Mesenchymal stem cell (in vitro differentiated cells and primary cell): Measurements from ENCODE around the gene ADO.
A peak's percentile ranks its signal among the peaks of the same experiment; 100 is the strongest.

ENCODE experiments used
- DNase-seq: peaks from one replicate; pipeline ENCODE4 v3.0.0-alpha.2; 2013
- H2AFZ ChIP-seq: one replicate; pipeline ENCODE4 v1.6.1; 2013; ENCODE audit warnings: low read depth, mild to moderate bottlenecking, control low read depth, inconsistent platforms, low read length, moderate library complexity
- H2AK5ac ChIP-seq: 2 replicates; pipeline ENCODE4 v1.6.1; 2013; ENCODE audit warnings: low read length, moderate library complexity, mild to moderate bottlenecking, inconsistent platforms; ENCODE audit not compliant: severe bottlenecking
- H2BK120ac ChIP-seq: one replicate; pipeline ENCODE4 v1.6.1; 2013; ENCODE audit warnings: low read depth, mild to moderate bottlenecking, inconsistent platforms, low read length, moderate library complexity
- H2BK12ac ChIP-seq, 2 experiments: one replicate each; pipeline ENCODE4 v1.6.1; 2013; ENCODE audit warnings: inconsistent platforms in 2 of 2, low read length in 2 of 2, mild to moderate bottlenecking in 2 of 2, moderate library complexity in 2 of 2, control low read depth in 1 of 2
- H2BK15ac ChIP-seq: one replicate; pipeline ENCODE4 v1.6.1; 2013; ENCODE audit warnings: mild to moderate bottlenecking, low read depth, inconsistent platforms; ENCODE audit not compliant: poor library complexity, severe bottlenecking
- H2BK5ac ChIP-seq: 2 replicates; pipeline ENCODE4 v1.6.1; 2013; ENCODE audit warnings: low read depth, mild to moderate bottlenecking, low read length, control low read depth, inconsistent platforms; ENCODE audit not compliant: poor library complexity, severe bottlenecking
- H3K14ac ChIP-seq, 2 experiments: one replicate each; pipeline ENCODE4 v1.6.1; 2013; ENCODE audit warnings: inconsistent platforms in 2 of 2, low read length in 2 of 2, control low read depth in 1 of 2, mild to moderate bottlenecking in 1 of 2, moderate library complexity in 1 of 2
- H3K18ac ChIP-seq, 2 experiments: one replicate each; pipeline ENCODE4 v1.6.1; 2013; ENCODE audit warnings: inconsistent platforms in 2 of 2, low read length in 2 of 2, control low read depth in 1 of 2, low read depth in 1 of 2, mild to moderate bottlenecking in 1 of 2
- H3K23ac ChIP-seq, 2 experiments: one replicate each; pipeline ENCODE4 v1.6.1; 2013; ENCODE audit warnings: inconsistent platforms in 2 of 2, low read length in 2 of 2, mild to moderate bottlenecking in 2 of 2, moderate library complexity in 2 of 2, control low read depth in 1 of 2
- H3K27ac ChIP-seq: 2 replicates; pipeline ENCODE4 v1.5.1; 2013; ENCODE audit warnings: mild to moderate bottlenecking, moderate library complexity, low read length, control low read depth, inconsistent platforms; ENCODE audit not compliant: poor library complexity, severe bottlenecking
- H3K27me3 ChIP-seq, 2 experiments: 2 replicates each; pipeline versions ENCODE4 v1.6.1 to v1.7.0; 2013; ENCODE audit warnings: low read length in 2 of 2, mild to moderate bottlenecking in 2 of 2, moderate library complexity in 2 of 2, control low read depth in 1 of 2, inconsistent platforms in 1 of 2; ENCODE audit not compliant: control insufficient read depth in 1 of 2, insufficient read depth in 1 of 2
- H3K36me3 ChIP-seq, 2 experiments: 2 replicates each; pipeline versions ENCODE4 v1.6.1 to v1.7.0; 2013; ENCODE audit warnings: low read length in 2 of 2, control low read depth in 1 of 2, inconsistent platforms in 1 of 2, low read depth in 1 of 2, mild to moderate bottlenecking in 1 of 2; ENCODE audit not compliant: insufficient read depth in 2 of 2, control insufficient read depth in 1 of 2
- H3K4ac ChIP-seq, 2 experiments: one replicate each; pipeline ENCODE4 v1.6.1; 2013; ENCODE audit warnings: inconsistent platforms in 2 of 2, low read length in 2 of 2, mild to moderate bottlenecking in 2 of 2, moderate library complexity in 2 of 2, control low read depth in 1 of 2, low read depth in 1 of 2
- H3K4me1 ChIP-seq: 2 replicates; pipeline ENCODE4 v1.6.1; 2013; ENCODE audit warnings: low read depth, low read length, control low read depth; ENCODE audit not compliant: control insufficient read depth, insufficient read depth
- H3K4me2 ChIP-seq: 2 replicates; pipeline ENCODE4 v1.6.1; 2013; ENCODE audit warnings: low read length, mild to moderate bottlenecking, inconsistent platforms; ENCODE audit not compliant: poor library complexity, severe bottlenecking
- H3K4me3 ChIP-seq, 2 experiments: 2 replicates each; pipeline versions ENCODE4 v1.5.1 to v1.7.0; 2013; ENCODE audit warnings: low read length in 2 of 2, mild to moderate bottlenecking in 2 of 2, control low read depth in 1 of 2, low read depth in 1 of 2; ENCODE audit not compliant: insufficient read depth in 1 of 2
- H3K79me1 ChIP-seq: replicated peaks from 2 replicates; pipeline ENCODE4 v1.6.1; 2013; ENCODE audit warnings: mild to moderate bottlenecking, control low read depth, low read length, inconsistent platforms; ENCODE audit not compliant: poor library complexity, severe bottlenecking
- H3K9ac ChIP-seq: 2 replicates; pipeline ENCODE4 v1.7.0; 2013; ENCODE audit warnings: mild to moderate bottlenecking, low read length, moderate library complexity
- H3K9me3 ChIP-seq: 2 replicates; pipeline ENCODE4 v1.7.0; 2013; ENCODE audit warnings: mild to moderate bottlenecking, low read length; ENCODE audit not compliant: control insufficient read depth
- H4K8ac ChIP-seq: one replicate; pipeline ENCODE4 v1.6.1; 2013; ENCODE audit warnings: inconsistent platforms, mild to moderate bottlenecking, low read length, moderate library complexity
- H4K91ac ChIP-seq: one replicate; pipeline ENCODE4 v1.6.1; 2013; ENCODE audit warnings: mild to moderate bottlenecking, low read length, inconsistent platforms
- WGBS: methylation state at CpG from one replicate; pipeline ENCODE4 v1.1.7; 2013; ENCODE audit warnings: mixed read lengths; 5-methylcytosine and 5-hydroxymethylcytosine counted together

Gene ADO

DNA sequence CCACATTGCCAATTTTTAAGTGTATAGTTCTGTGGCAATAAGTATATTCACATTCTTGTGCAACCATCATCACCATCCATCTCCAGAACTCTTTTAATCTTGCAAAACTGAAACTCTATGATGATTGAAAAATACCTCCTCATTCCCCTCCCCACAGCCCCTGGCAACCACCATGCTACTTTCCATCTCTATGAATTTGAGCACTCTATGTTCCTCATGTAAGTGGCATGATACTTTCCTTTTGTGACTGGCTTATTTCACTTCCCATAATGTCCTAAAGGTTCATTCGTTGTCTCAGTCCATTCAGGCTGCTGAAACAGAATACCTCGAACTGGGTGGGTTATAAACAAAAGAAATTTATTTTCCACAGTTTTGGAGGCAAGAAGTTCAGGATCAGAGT is 35.1 kb downstream of the ADO start:
- Histone ChIP-seq H3K4ac (no peak overlapping the region), H2AK5ac (no peak overlapping the region), H2BK12ac (no peak overlapping the region), H2BK5ac (no peak overlapping the region), H3K36me3 (no peaks in the 10 kb centered on the region), H3K18ac (no peak overlapping the region), H2BK15ac (no peak overlapping the region), H3K9me3 (no peaks in the 10 kb centered on the region), H3K9ac (no peak overlapping the region), H3K79me1 (no peaks in the 10 kb centered on the region), H3K4me3 (no peak overlapping the region), H3K4me2 (no peak overlapping the region), H4K8ac (no peak overlapping the region), H3K27me3 (peaks cover 10 to 18% of the 10 kb centered on the region in 2 experiments), H2AFZ (no peak overlapping the region), H3K27ac (no peak overlapping the region), H3K4me1 (no peaks in the 10 kb centered on the region), H3K14ac (no peak overlapping the region), H3K23ac (no peak overlapping the region), H4K91ac (no peak overlapping the region), H2BK120ac (no peak overlapping the region)
- DNase-seq = no peak
- 75% methylated on average over 2 of the region's 2 CpGs for WGBS

DNA sequence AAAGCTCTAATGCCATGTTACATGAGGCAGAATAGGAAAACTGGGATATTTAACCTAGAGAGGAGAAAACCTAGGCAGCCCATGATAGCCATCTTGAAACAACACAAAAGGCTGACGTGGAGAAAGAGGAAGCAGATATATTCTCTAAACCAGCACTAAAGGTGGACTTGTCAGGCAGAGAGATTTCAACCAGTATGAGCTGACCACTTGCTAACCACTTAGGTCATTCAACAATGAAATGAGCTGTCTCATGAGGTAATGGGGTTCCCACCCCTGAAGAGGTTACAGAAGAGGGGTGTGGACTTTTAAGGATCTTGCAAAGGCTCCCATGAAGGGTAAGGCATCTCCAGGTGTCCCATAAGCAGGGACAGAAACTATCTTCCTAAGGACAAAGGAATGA is 38.5 kb downstream of the ADO start:
- WGBS = 50% methylated on average over 1 of the region's 1 CpG
- Histone ChIP-seq H3K4ac (no peak overlapping the region), H2AFZ (no peak overlapping the region), H3K27me3 (peaks cover 13 to 28% of the 10 kb centered on the region in 2 experiments), H2BK15ac (no peak overlapping the region), H3K23ac (no peak overlapping the region), H2AK5ac (no peak overlapping the region), H3K79me1 (no peaks in the 10 kb centered on the region), H2BK12ac (no peak overlapping the region), H3K9ac (no peak overlapping the region), H4K91ac (no peak overlapping the region), H3K4me3 (no peak overlapping the region), H3K9me3 (peaks cover 10% of the 10 kb centered on the region), H4K8ac (no peak overlapping the region), H3K4me2 (no peak overlapping the region), H3K4me1 (no peaks in the 10 kb centered on the region), H3K36me3 (no peaks in the 10 kb centered on the region), H3K14ac (peak overlapping the region in 1 of 2 experiments; percentile 32), H3K18ac (no peak overlapping the region), H3K27ac (no peak overlapping the region), H2BK120ac (no peak overlapping the region), H2BK5ac (no peak overlapping the region)
- no peak for DNase-seq

DNA sequence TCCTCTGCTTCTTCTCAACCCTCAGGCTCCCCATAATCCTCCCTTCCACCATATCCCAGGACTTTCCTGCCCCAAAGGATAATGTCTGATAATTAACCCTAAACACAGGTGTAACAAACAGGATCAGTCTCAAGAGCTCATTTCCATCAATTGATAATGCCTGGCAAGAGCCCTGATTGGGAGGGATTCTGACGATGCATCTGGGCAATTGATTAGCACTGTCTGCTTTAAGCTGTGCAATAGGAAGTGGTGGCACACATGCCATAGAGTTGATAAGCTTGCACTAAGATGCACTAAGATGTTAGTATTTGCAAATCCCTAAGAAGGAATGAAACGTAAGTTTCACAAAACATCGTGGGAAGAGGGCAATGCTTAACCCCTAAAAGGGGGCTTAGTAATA is 39.1 kb downstream of the ADO start:
- no peak overlapping the region for H4K91ac ChIP-seq
- H2AK5ac ChIP-seq = no peak overlapping the region
- H3K4me3 ChIP-seq = no peak overlapping the region
- no peak overlapping the region for H2BK12ac ChIP-seq
- H2BK5ac ChIP-seq = no peak overlapping the region
- peaks cover 16% of the 10 kb centered on the region for H3K9me3 ChIP-seq
- no peaks in the 10 kb centered on the region for H3K79me1 ChIP-seq
- no peaks in the 10 kb centered on the region for H3K4me1 ChIP-seq
- H4K8ac ChIP-seq = no peak overlapping the region
- H3K14ac ChIP-seq = no peak overlapping the region
- H3K9ac ChIP-seq = no peak overlapping the region
- no peak overlapping the region for H2AFZ ChIP-seq
- no peak overlapping the region for H3K4ac ChIP-seq
- H3K36me3 ChIP-seq = no peaks in the 10 kb centered on the region
- H2BK120ac ChIP-seq = no peak overlapping the region
- H3K4me2 ChIP-seq = no peak overlapping the region
- peaks cover 13 to 28% of the 10 kb centered on the region in 2 experiments for H3K27me3 ChIP-seq
- H3K23ac ChIP-seq = no peak overlapping the region
- DNase-seq = no peak
- H3K27ac ChIP-seq = no peak overlapping the region
- 70% methylated on average over 3 of the region's 3 CpGs for WGBS
- H2BK15ac ChIP-seq = no peak overlapping the region
- H3K18ac ChIP-seq = no peak overlapping the region

DNA sequence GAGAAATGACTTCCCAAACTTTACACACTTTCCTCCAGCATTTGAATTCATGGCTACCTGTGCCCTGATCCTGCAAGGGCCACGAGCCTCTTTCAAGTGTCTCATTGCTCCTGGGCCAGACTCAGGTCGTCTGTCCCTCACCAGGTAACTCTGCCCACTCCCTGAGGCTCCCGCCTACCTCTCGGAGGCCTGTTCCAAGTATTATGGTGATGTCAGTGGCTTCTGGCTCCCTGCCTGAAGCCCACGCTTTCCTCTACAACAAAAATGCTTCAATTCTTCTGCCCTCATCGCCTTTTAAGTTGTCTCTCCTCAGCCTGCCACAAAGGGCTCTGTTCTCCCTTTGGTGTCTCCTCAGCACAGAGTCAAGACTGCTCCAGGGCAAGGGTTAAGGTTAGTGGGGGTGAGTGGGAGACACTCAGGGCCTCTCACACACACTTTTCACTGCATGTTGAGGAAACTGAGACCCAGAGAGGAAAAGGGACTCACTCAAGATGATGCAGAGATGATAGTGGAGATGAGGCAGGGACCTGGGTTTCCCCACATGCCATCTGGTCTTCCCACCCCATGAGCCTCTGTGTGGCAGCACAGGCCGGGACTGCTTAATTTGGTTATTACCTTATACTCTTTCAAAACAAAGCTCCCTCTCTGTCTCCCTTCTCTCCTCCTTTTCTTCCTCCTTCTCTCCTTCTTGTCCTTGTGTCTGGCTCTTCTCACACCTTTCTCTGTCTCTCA is 39.9 kb downstream of the ADO start:
- no peaks in the 10 kb centered on the region for H3K4me1 ChIP-seq
- no peak overlapping the region for H3K9ac ChIP-seq
- no peak overlapping the region for H2BK15ac ChIP-seq
- H3K14ac ChIP-seq = no peak overlapping the region
- 65% methylated on average over 6 of the region's 7 CpGs for WGBS
- H3K36me3 ChIP-seq = no peaks in the 10 kb centered on the region
- no peak overlapping the region for H4K8ac ChIP-seq
- peaks cover 19% of the 10 kb centered on the region for H3K9me3 ChIP-seq
- peaks cover 13 to 32% of the 10 kb centered on the region in 2 experiments for H3K27me3 ChIP-seq
- no peak overlapping the region for H3K4ac ChIP-seq
- no peak overlapping the region for H3K4me2 ChIP-seq
- no peak overlapping the region for H3K18ac ChIP-seq
- no peak for DNase-seq
- H3K4me3 ChIP-seq = no peak overlapping the region
- H2AFZ ChIP-seq = no peak overlapping the region
- H4K91ac ChIP-seq = no peak overlapping the region
- no peak overlapping the region for H2BK120ac ChIP-seq
- no peak overlapping the region for H3K27ac ChIP-seq
- H3K79me1 ChIP-seq = no peaks in the 10 kb centered on the region
- H2AK5ac ChIP-seq = no peak overlapping the region
- H2BK12ac ChIP-seq = no peak overlapping the region
- H3K23ac ChIP-seq = no peak overlapping the region
- no peak overlapping the region for H2BK5ac ChIP-seq
